ENCODE data around the gene CALR.
"Not testable (repeated sequence)": the region's sequence is repeated elsewhere in the genome, so short reads cannot be mapped to it uniquely, and the experiment has no call there.

The CALR gene

GRCh38 chr19:12965017-12965811 is 26.8 kb downstream of the CALR start:
- Histone ChIP-seq H3K4me3 (ENCODE audit: low read depth in 1 of 5, low read length in 5 of 5) (peak overlapping the region; percentile 65 to 89 (median 76)), H3K27me3 (ENCODE audit: control insufficient read depth in 5 of 5, insufficient read depth in 4 of 5, low read length in 5 of 5) (no peaks in the 10 kb centered on the region), H3K9me3 (ENCODE audit: control insufficient read depth in 5 of 5, low read length in 5 of 5) (no peaks in the 10 kb centered on the region), H3K9ac (ENCODE audit: low read length in 5 of 5) (peak overlapping the region in 4 of 5 donors; percentile 43 to 79 (median 56)), H3K27ac (ENCODE audit: low read depth, low read length) (no peak overlapping the region), H3K36me3 (ENCODE audit: control insufficient read depth in 5 of 5, insufficient read depth in 5 of 5, low read length in 5 of 5) (no peaks in the 10 kb centered on the region), H3K4me1 (ENCODE audit: control insufficient read depth in 5 of 5, insufficient read depth in 5 of 5, low read length in 5 of 5) (peaks cover 0 to 18% (median 17%) of the 10 kb centered on the region in 5 donors)

- Histone ChIP-seq H3K9me3 (ENCODE audit: control insufficient read depth in 5 of 5, low read length in 5 of 5) (no peaks in the 10 kb centered on the region), H3K4me1 (ENCODE audit: control insufficient read depth in 5 of 5, insufficient read depth in 5 of 5, low read length in 5 of 5) (peaks cover 0 to 18% (median 17%) of the 10 kb centered on the region in 5 donors), H3K36me3 (ENCODE audit: control insufficient read depth in 5 of 5, insufficient read depth in 5 of 5, low read length in 5 of 5) (no peaks in the 10 kb centered on the region), H3K27ac (ENCODE audit: low read depth, low read length) (no peak overlapping the region), H3K9ac (ENCODE audit: low read length in 5 of 5) (peak overlapping the region in 1 of 5 donors; percentile 79), H3K27me3 (ENCODE audit: control insufficient read depth in 5 of 5, insufficient read depth in 4 of 5, low read length in 5 of 5) (no peaks in the 10 kb centered on the region), H3K4me3 (ENCODE audit: low read depth in 1 of 5, low read length in 5 of 5) (peak overlapping the region in 1 of 5 donors; percentile 65)
Measured at GRCh38 chr19:12965812-12966135, 27.4 kb downstream of the CALR start.

GRCh38 chr19:12967907-12968306 is 29.5 kb downstream of the CALR start:
- Histone ChIP-seq H3K27ac (ENCODE audit: low read depth, low read length) (no peak overlapping the region), H3K27me3 (ENCODE audit: control insufficient read depth in 5 of 5, insufficient read depth in 4 of 5, low read length in 5 of 5) (no peaks in the 10 kb centered on the region), H3K9ac (ENCODE audit: low read length in 5 of 5) (no peak overlapping the region), H3K9me3 (ENCODE audit: control insufficient read depth in 5 of 5, low read length in 5 of 5) (no peaks in the 10 kb centered on the region), H3K4me3 (ENCODE audit: low read depth in 1 of 5, low read length in 5 of 5) (no peak overlapping the region), H3K36me3 (ENCODE audit: control insufficient read depth in 5 of 5, insufficient read depth in 5 of 5, low read length in 5 of 5) (no peaks in the 10 kb centered on the region), H3K4me1 (ENCODE audit: control insufficient read depth in 5 of 5, insufficient read depth in 5 of 5, low read length in 5 of 5) (peaks cover 0 to 18% (median 17%) of the 10 kb centered on the region in 5 donors)

GRCh38 chr19:12969292-12969988 is 31.0 kb downstream of the CALR start, which contains the start of gene DAND5:
Gene DAND5 (plus strand): TSS chr19:12969576. CDS start chr19:12969661, 85 bp downstream.
- no peak within 1 kb of the TSS for H3K27ac ChIP-seq (ENCODE audit: low read depth, low read length)

GRCh38 chr19:12970070-12970820 is 31.8 kb downstream of the CALR start:
- no peaks in the 10 kb centered on the region for H3K9me3 ChIP-seq (ENCODE audit: control insufficient read depth in 5 of 5, low read length in 5 of 5)
- no peak overlapping the region for H3K9ac ChIP-seq (ENCODE audit: low read length in 5 of 5)
- no peaks in the 10 kb centered on the region for H3K27me3 ChIP-seq (ENCODE audit: control insufficient read depth in 5 of 5, insufficient read depth in 4 of 5, low read length in 5 of 5)
- no peak overlapping the region for H3K4me3 ChIP-seq (ENCODE audit: low read depth in 1 of 5, low read length in 5 of 5)
- H3K4me1 ChIP-seq (ENCODE audit: control insufficient read depth in 5 of 5, insufficient read depth in 5 of 5, low read length in 5 of 5) = peaks cover 0 to 14% (median 13%) of the 10 kb centered on the region in 5 donors
- no peaks in the 10 kb centered on the region for H3K36me3 ChIP-seq (ENCODE audit: control insufficient read depth in 5 of 5, insufficient read depth in 5 of 5, low read length in 5 of 5)
- no peak overlapping the region for H3K27ac ChIP-seq (ENCODE audit: low read depth, low read length)

More at GRCh38 chr19:12969292-12969988, 31.0 kb downstream of the CALR start, which contains the start of gene DAND5:
- Histone ChIP-seq H3K36me3 (ENCODE audit: control insufficient read depth in 5 of 5, insufficient read depth in 5 of 5, low read length in 5 of 5) (no peaks in the 10 kb centered on the region), H3K4me1 (ENCODE audit: control insufficient read depth in 5 of 5, insufficient read depth in 5 of 5, low read length in 5 of 5) (peaks cover 0 to 18% (median 17%) of the 10 kb centered on the region in 5 donors), H3K9me3 (ENCODE audit: control insufficient read depth in 5 of 5, low read length in 5 of 5) (no peaks in the 10 kb centered on the region), H3K4me3 (ENCODE audit: low read depth in 1 of 5, low read length in 5 of 5) (no peak within 1 kb of the TSS), H3K9ac (ENCODE audit: low read length in 5 of 5) (peak within 1 kb of the TSS in 2 of 5 donors; percentile 28 to 34), H3K27me3 (ENCODE audit: control insufficient read depth in 5 of 5, insufficient read depth in 4 of 5, low read length in 5 of 5) (no peaks in the 10 kb centered on the region)

GRCh38 chr19:12973236-12973635 is 34.8 kb downstream of the CALR start:
- peaks cover 3 to 16% (median 12%) of the 10 kb centered on the region in 5 donors for H3K4me1 ChIP-seq (ENCODE audit: control insufficient read depth in 5 of 5, insufficient read depth in 5 of 5, low read length in 5 of 5)
- H3K9me3 ChIP-seq (ENCODE audit: control insufficient read depth in 5 of 5, low read length in 5 of 5) = no peaks in the 10 kb centered on the region
- H3K27me3 ChIP-seq (ENCODE audit: control insufficient read depth in 5 of 5, insufficient read depth in 4 of 5, low read length in 5 of 5) = no peaks in the 10 kb centered on the region
- no peaks in the 10 kb centered on the region for H3K36me3 ChIP-seq (ENCODE audit: control insufficient read depth in 5 of 5, insufficient read depth in 5 of 5, low read length in 5 of 5)
- no peak overlapping the region for H3K9ac ChIP-seq (ENCODE audit: low read length in 5 of 5)
- H3K27ac ChIP-seq (ENCODE audit: low read depth, low read length) = no peak overlapping the region
- no peak overlapping the region for H3K4me3 ChIP-seq (ENCODE audit: low read depth in 1 of 5, low read length in 5 of 5)

- Histone ChIP-seq H3K27ac (ENCODE audit: low read depth, low read length) (no peak overlapping the region), H3K9ac (ENCODE audit: low read length in 5 of 5) (no peak overlapping the region), H3K4me1 (ENCODE audit: control insufficient read depth in 5 of 5, insufficient read depth in 5 of 5, low read length in 5 of 5) (peaks cover 3 to 13% (median 9%) of the 10 kb centered on the region in 5 donors)
Measured at GRCh38 chr19:12974301-12975220, 36.2 kb downstream of the CALR start.

GRCh38 chr19:12975221-12975741 is 36.9 kb downstream of the CALR start:
- Histone ChIP-seq H3K4me3 (ENCODE audit: low read depth in 1 of 5, low read length in 5 of 5) (no peak overlapping the region), H3K9ac (ENCODE audit: low read length in 5 of 5) (no peak overlapping the region), H3K4me1 (ENCODE audit: control insufficient read depth in 5 of 5, insufficient read depth in 5 of 5, low read length in 5 of 5) (peaks cover 3 to 7% (median 3%) of the 10 kb centered on the region in 5 donors), H3K27me3 (ENCODE audit: control insufficient read depth in 5 of 5, insufficient read depth in 4 of 5, low read length in 5 of 5) (no peaks in the 10 kb centered on the region), H3K27ac (ENCODE audit: low read depth, low read length) (no peak overlapping the region), H3K9me3 (ENCODE audit: control insufficient read depth in 5 of 5, low read length in 5 of 5) (no peaks in the 10 kb centered on the region), H3K36me3 (ENCODE audit: control insufficient read depth in 5 of 5, insufficient read depth in 5 of 5, low read length in 5 of 5) (no peaks in the 10 kb centered on the region)

More at GRCh38 chr19:12974301-12975220, 36.2 kb downstream of the CALR start:
- Histone ChIP-seq H3K9me3 (ENCODE audit: control insufficient read depth in 5 of 5, low read length in 5 of 5) (no peaks in the 10 kb centered on the region), H3K27me3 (ENCODE audit: control insufficient read depth in 5 of 5, insufficient read depth in 4 of 5, low read length in 5 of 5) (no peaks in the 10 kb centered on the region), H3K36me3 (ENCODE audit: control insufficient read depth in 5 of 5, insufficient read depth in 5 of 5, low read length in 5 of 5) (no peaks in the 10 kb centered on the region), H3K4me3 (ENCODE audit: low read depth in 1 of 5, low read length in 5 of 5) (no peak overlapping the region)

- not testable (repeated sequence) for H3K4me3 ChIP-seq (ENCODE audit: low read depth in 1 of 5, low read length in 5 of 5); H3K9me3 ChIP-seq (ENCODE audit: control insufficient read depth in 5 of 5, low read length in 5 of 5); H3K9ac ChIP-seq (ENCODE audit: low read length in 5 of 5); H3K27me3 ChIP-seq (ENCODE audit: control insufficient read depth in 5 of 5, insufficient read depth in 4 of 5, low read length in 5 of 5); H3K4me1 ChIP-seq (ENCODE audit: control insufficient read depth in 5 of 5, insufficient read depth in 5 of 5, low read length in 5 of 5); H3K36me3 ChIP-seq (ENCODE audit: control insufficient read depth in 5 of 5, insufficient read depth in 5 of 5, low read length in 5 of 5); H3K27ac ChIP-seq (ENCODE audit: low read depth, low read length)
Measured at GRCh38 chr19:12976109-12976508, 37.7 kb downstream of the CALR start.
